GM23248 (cell line): Measurements from ENCODE around the gene ARID1B.

ENCODE experiments used
- EZH2 ChIP-seq: fragments of 200-600 bp; sonication (generic); IDR thresholded peaks from 2 replicates; pipeline ENCODE4 v1.6.1; 2018; ENCODE audit warnings: antibody characterized with exemption, mild to moderate bottlenecking; ENCODE audit not compliant: insufficient read depth, poor library complexity, severe bottlenecking
- EZH2phosphoT487 ChIP-seq: fragments of 200-600 bp; sonication (generic); IDR thresholded peaks from 2 replicates; pipeline ENCODE4 v1.6.1; 2018; ENCODE audit warnings: antibody characterized with exemption, moderate library complexity, mild to moderate bottlenecking, low read depth; ENCODE audit not compliant: insufficient read depth

DNA sequence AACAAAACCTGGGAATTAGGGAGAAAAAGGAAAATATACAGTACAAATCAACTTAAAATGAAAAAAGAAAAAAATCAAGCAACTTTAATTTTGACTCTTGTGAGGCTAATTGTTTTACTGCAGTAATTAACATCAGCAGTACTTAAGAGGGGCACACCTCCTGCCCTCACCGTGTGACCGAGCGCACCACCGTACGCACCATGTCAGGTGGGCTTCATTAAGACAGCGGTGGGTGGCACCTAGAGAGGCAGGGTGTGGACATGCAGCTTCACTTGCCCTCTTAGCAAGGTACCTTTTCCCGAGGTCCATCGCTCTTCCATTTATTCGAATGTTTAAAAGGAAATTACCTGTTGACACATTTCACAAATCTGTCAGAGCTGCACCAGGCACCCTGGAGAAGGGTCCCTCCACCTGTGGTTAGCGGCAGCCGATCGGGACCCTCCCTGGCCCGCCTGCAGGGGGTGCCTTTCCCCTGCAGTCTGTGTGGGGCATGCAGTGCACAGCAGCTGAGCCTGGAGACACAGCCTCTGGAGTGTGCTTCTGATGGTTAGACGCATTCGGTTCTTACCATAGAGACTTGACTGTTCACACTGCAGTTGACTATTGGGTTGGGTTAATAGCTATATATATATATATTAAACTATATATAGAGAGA lies 362.0 kb downstream of the ARID1B start:
- TF ChIP-seq EZH2 (no peak), EZH2phosphoT487 (no peak)
